Measurements from ENCODE around the gene KIT.

Gene KIT

GRCh38 chr4:54708339-54709279, 50.9 kb downstream of the KIT start:
- DNase-seq: no peak

- DNase-seq: peak; percentile 58
Measured at GRCh38 chr4:54709400-54709799, 51.6 kb downstream of the KIT start.

GRCh38 chr4:54712206-54712605, 54.4 kb downstream of the KIT start:
- DNase-seq: no peak

GRCh38 chr4:54714631-54715030, 56.9 kb downstream of the KIT start:
- DNase-seq: no peak

- DNase-seq: no peak
Measured at GRCh38 chr4:54716478-54717065, 58.8 kb downstream of the KIT start.

- no peak for DNase-seq
Measured at GRCh38 chr4:54717694-54718093, 59.9 kb downstream of the KIT start.

- no peak for DNase-seq
Measured at GRCh38 chr4:54719378-54719777, 61.6 kb downstream of the KIT start.

GRCh38 chr4:54723220-54723619, 65.5 kb downstream of the KIT start:
- DNase-seq: no peak

- DNase-seq: no peak
Measured at GRCh38 chr4:54723820-54724219, 66.1 kb downstream of the KIT start.

GRCh38 chr4:54726907-54727306, 69.2 kb downstream of the KIT start:
- no peak for DNase-seq

- DNase-seq: no peak
Measured at GRCh38 chr4:54727346-54727745, 69.6 kb downstream of the KIT start.

GRCh38 chr4:54728368-54728767, 70.6 kb downstream of the KIT start:
- DNase-seq: no peak

GRCh38 chr4:54729256-54729655, 71.5 kb downstream of the KIT start:
- no peak for DNase-seq

GRCh38 chr4:54730581-54730980, 72.8 kb downstream of the KIT start:
- no peak for DNase-seq

GRCh38 chr4:54731552-54731951, 73.8 kb downstream of the KIT start:
- DNase-seq: no peak

- no peak for DNase-seq
Measured at GRCh38 chr4:54731976-54732375, 74.2 kb downstream of the KIT start.

GRCh38 chr4:54737421-54737820, 79.7 kb downstream of the KIT start:
- no peak for DNase-seq

GRCh38 chr4:54741202-54741601, 83.4 kb downstream of the KIT start:
- no peak for DNase-seq

- DNase-seq: no peak
Measured at GRCh38 chr4:54742636-54743399, 85.1 kb downstream of the KIT start.

GRCh38 chr4:54743562-54743961, 85.8 kb downstream of the KIT start:
- no peak for DNase-seq

- no peak for DNase-seq
Measured at GRCh38 chr4:54744487-54744886, 86.7 kb downstream of the KIT start.

- DNase-seq: no peak
Measured at GRCh38 chr4:54745031-54745770, 87.4 kb downstream of the KIT start.

- DNase-seq: no peak
Measured at GRCh38 chr4:54746218-54746617, 88.5 kb downstream of the KIT start.

Measured in central memory CD4-positive, alpha-beta T cell (primary cell).